ENCODE data around the gene EML1. TPM values are rescaled to one million over a fixed set of nuclear protein-coding genes. Genes with fewer than 3 reads are reported as not detected.

The EML1 gene
- total RNA-seq, 4 donors from 2014 or later, result 11.0 to 57.5 (median 24.5) TPM

DNA sequence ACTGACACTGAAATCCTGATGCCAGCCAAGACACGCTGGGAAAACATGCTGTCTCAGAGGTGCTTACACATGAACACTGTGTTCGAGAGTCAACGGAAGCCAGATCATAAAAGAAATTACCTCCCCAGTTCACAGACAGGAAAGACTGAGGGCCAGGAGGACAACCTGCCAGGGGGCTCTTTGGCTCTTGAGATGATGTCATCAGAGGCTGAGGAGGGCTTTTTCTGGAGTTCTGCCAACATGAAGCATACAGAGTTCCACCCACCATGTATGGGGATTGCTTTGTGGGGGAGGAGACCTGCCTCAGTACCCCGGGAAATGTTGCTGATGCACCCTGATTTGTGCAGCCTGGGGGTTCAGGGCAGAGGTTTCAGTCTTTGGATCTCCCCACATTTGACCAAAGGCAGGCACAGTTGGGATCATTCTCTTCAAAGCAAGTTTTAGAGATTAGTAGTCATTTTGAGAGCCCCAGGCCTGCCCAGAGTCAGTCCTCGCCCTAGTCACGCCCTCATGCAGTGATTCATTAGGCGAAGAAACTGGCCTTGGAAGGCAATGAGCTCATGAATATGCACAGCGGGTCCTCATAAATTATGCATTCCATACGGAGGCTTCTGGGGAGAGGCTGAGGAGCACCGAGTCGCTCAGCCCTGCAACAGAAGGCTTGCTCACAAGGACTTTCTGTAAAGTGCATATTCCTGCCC lies 34.9 kb upstream of the EML1 start:
- TF ChIP-seq, protein P1, sequence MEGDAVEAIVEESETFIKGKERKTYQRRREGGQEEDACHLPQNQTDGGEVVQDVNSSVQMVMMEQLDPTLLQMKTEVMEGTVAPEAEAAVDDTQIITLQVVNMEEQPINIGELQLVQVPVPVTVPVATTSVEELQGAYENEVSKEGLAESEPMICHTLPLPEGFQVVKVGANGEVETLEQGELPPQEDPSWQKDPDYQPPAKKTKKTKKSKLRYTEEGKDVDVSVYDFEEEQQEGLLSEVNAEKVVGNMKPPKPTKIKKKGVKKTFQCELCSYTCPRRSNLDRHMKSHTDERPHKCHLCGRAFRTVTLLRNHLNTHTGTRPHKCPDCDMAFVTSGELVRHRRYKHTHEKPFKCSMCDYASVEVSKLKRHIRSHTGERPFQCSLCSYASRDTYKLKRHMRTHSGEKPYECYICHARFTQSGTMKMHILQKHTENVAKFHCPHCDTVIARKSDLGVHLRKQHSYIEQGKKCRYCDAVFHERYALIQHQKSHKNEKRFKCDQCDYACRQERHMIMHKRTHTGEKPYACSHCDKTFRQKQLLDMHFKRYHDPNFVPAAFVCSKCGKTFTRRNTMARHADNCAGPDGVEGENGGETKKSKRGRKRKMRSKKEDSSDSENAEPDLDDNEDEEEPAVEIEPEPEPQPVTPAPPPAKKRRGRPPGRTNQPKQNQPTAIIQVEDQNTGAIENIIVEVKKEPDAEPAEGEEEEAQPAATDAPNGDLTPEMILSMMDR (IDR thresholded peaks at IDR 0.05; ENCODE audit: low read depth), result no peak

DNA sequence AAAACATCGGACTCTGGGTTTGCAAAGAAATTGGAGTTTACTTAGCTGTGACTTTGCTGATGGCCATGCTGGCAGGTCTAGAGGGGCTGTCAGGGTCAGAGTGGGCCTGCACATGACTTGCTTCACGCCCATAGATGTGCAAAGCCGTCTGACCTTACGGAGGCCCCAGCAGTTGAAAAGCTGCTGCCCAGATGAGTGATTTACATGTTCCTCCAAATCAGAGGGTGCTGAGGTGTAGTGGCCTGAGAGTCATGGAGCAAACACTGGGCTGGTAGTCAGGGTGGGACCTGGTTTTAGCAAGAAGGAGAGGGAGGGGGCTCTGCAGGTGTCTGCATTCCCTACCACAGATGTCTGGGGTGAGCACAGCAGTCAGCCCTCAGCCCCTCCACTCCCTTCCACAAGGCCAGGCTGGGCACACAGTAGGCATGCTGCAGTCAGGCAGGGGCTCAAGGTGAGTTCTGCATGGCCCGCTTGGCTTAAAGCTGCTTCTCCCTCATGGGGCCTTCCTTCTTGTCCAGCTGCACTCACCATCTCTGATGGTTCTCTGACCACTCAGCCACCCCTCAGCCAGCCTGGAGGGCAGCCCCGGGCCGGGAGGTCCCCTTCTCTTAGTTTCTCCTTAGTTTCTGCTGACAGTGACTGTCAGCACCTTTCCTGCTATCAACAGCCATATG lies 34.2 kb upstream of the EML1 start:
- TF ChIP-seq, protein P1 (IDR thresholded peaks at IDR 0.05; ENCODE audit: low read depth), result no peak

DNA sequence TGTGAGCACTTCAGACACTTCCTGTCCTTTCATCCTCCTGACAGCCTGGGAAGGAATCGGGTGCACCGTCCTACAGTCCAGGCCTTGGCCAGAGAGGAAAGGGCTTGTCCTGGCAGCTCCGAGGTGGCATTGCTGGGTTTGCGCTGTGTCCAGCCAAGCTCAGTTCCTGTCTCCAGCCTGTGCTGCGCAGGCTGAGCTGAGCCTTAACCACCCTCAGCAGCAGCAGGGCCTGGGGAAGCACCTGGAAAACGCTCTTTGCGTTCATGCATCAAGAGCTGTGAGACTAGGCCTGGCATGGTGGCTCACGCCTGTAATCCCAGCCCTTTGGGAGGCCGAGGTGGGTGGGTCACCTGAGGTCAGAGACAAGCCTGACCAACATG lies 33.7 kb upstream of the EML1 start:
- TF ChIP-seq, protein P1 (IDR thresholded peaks at IDR 0.05; ENCODE audit: low read depth), result no peak

DNA sequence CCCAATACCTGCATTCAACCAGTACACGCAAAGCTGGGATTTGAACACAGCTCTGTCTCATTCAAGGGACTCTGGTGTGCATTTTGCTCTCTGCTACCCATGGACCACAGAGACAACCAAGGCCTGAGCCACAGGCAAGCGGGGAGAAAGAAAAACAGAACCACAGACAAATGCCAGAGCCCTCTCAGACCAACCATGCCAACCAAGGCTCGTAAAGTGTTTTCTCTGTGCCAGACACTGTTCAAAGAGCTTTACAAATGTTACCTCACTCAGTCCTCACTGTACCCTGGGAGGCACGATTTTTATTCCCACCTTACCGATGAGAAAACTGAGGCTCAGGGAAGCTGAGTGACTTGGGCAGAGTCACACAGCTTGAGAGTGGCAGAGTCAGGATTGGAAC lies 32.4 kb upstream of the EML1 start:
- TF ChIP-seq, protein P1 (IDR thresholded peaks at IDR 0.05; ENCODE audit: low read depth), result no peak

DNA sequence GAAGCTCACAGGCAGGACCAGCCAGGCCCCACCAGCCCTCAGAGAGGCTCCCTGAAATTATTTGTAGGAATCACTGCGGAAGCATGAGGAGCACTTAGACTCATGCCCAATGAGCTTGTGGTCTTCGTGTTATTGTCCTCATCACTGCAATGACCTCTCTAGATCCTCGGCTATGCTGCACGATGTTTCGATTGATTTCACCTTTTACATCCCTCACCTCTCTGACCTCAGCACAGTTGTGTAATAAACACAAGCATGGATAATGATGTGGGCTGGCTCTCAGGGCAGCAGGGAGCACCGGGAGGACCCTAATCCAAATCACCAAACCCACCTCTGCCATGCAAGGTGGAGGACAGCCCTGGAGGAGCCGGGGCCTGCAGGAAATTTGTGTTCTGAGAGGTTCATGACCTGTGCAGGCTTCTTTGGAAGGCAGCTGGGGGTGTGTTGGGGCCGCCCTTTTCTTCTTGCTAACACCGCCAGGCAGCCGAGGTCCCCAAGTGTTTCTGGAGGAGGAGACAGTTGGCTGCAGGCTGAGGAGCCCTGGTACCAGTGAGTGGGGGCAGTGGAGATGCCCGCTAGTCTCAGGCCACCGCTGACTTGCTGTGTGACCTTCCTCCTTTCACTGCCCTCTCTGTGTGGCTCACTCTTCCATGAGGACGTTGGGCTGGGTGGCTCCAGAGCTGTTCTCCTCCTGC lies 29.5 kb upstream of the EML1 start:
- TF ChIP-seq, protein P1 (IDR thresholded peaks at IDR 0.05; ENCODE audit: low read depth), result no peak

DNA sequence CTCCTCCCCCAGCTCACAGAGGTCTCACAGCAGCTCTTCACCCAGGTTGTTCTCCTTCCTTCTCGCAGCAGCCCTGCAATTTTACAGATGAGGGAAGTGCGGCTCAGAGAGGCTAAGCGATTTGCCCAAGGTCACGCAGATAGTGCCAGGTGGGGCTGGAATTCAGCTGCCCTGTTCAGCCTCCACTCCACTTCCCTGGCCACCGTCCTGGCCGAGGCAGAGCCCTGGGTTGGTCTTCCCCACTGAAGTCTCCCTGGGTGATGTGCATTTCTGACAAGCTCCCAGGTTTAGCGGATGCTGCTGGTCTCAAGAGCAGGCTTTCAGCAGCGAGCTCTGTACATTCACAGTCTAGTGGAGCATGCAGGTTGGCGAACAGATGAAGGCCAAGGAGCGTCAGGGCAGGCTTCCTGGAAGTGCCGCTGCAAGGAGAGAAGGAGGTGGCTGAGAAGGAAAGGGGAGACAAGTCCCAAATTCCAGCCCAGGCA lies 28.9 kb upstream of the EML1 start:
- TF ChIP-seq, protein P1 (IDR thresholded peaks at IDR 0.05; ENCODE audit: low read depth), result no peak

DNA sequence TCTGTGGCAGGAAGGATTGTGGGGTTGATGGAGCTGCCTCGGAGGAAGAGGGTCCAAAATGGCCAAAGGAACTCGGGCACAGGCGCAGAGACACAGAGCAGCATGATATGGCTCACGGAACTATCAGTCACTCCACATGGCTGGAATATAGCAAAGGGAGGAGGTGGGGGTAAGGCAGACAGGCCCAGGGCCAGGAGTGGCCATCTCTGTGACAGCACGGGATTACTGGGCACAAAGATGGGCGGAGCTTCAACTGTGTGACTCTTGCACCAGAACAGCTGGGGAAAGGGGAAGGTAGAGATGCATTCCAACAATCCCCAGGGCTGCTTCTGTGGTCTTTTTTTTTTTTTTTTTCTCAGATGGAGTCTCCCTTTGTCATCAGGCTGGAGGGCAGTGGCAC lies 24.8 kb upstream of the EML1 start:
- TF ChIP-seq, protein P1 (IDR thresholded peaks at IDR 0.05; ENCODE audit: low read depth), result no peak

Measured in subcutaneous adipose tissue (tissue), 4 donors.